Measurements from ENCODE around the gene COMMD6.

Gene COMMD6

DNA sequence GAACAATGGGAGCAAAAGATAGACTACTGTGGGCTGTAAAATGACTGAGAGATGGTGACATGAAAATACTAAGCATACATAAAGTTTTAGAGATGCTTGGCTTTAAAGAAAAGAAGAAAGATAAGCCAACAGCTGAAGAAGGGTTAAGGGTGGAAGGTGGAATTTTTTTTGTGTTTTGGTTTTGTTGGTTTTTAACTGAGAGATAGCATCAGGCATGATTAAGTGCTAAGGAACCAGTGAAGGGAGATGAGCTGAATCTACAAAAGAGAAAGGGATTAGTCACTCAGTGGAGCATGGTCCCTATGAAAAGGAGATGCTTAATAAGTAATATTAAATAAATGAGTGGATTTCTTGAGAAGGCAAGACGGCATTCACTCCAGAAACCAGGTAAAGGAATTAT lies 43.1 kb downstream of the COMMD6 start:
- peak; percentile 49 for DNase-seq (ENCODE audit: low read depth)

DNA sequence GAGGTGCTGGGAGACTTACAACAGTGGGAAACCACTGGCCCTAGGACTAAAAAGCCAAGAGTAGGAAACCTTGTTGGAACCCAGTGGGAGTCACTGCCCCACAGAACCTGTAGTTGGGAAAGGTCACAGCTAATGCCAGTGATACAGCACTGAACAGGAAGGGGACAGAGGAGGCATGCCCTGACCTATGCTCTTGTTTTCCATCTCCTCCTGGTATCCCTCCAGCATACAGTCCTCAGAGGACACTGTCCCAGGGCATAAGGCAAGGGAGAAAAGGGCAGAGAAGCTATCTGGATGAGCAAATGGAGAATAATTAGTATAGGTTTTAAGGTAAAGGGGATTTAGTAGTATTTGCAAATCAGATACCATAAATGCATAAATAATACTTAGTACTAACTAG lies 44.5 kb downstream of the COMMD6 start:
- no peak overlapping the region for H3K4me3 ChIP-seq (ENCODE audit: low read depth, low read length)
- DNase-seq (ENCODE audit: low read depth), result no peak
- TF ChIP-seq, protein P1, sequence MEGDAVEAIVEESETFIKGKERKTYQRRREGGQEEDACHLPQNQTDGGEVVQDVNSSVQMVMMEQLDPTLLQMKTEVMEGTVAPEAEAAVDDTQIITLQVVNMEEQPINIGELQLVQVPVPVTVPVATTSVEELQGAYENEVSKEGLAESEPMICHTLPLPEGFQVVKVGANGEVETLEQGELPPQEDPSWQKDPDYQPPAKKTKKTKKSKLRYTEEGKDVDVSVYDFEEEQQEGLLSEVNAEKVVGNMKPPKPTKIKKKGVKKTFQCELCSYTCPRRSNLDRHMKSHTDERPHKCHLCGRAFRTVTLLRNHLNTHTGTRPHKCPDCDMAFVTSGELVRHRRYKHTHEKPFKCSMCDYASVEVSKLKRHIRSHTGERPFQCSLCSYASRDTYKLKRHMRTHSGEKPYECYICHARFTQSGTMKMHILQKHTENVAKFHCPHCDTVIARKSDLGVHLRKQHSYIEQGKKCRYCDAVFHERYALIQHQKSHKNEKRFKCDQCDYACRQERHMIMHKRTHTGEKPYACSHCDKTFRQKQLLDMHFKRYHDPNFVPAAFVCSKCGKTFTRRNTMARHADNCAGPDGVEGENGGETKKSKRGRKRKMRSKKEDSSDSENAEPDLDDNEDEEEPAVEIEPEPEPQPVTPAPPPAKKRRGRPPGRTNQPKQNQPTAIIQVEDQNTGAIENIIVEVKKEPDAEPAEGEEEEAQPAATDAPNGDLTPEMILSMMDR (conservative IDR thresholded peaks at IDR 0.05; ENCODE audit: low read depth, low read length), result no peak

More for the DNA sequence above, 43.1 kb downstream of the COMMD6 start:
- TF ChIP-seq, protein P1 (conservative IDR thresholded peaks at IDR 0.05; ENCODE audit: low read depth, low read length), result no peak
- H3K4me3 ChIP-seq (ENCODE audit: low read depth, low read length), result no peak overlapping the region

DNA sequence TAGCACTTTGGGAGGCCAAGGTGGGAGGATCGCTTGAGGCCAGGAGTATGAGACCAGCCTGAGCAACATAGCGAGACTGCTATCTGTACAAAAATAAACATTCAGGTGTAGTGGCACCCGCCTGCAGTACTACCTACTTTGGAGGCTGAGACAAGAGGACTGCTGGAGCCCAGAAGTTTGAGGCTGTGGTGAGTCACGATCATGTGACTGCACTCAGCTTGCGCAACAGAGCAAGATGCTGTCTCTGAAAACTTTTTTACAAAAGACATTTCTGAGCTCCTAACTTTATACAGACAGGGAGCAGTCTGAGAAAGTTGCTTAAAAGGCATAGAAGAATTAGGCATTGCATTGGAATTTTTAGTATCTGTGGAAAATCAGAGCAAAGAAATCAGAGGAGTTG lies 45.3 kb downstream of the COMMD6 start:
- DNase-seq (ENCODE audit: low read depth), result peak; percentile 60
- TF ChIP-seq, protein P1 (conservative IDR thresholded peaks at IDR 0.05; ENCODE audit: low read depth, low read length), result no peak
- H3K4me3 ChIP-seq (ENCODE audit: low read depth, low read length), result no peak overlapping the region

DNA sequence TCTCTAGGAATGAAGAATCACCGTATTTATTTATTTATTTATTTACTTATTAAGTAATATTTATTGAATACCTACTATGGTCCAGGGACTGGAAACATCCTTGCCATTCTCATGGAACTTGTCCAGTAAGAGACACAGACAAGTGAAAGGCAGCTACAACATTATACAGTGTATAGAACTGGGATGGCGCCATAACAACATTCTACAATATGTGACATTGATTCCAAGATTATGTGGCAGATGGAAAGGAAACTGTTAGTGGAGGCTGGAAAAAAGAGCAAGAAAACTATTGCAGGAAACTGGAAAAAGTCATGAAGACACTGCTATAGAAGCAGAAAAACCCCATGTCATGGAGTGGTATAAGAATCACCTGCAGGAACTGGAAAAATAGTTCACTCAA lies 46.3 kb downstream of the COMMD6 start:
- TF ChIP-seq, protein P1 (conservative IDR thresholded peaks at IDR 0.05; ENCODE audit: low read depth, low read length), result no peak
- DNase-seq (ENCODE audit: low read depth), result no peak
- no peak overlapping the region for H3K4me3 ChIP-seq (ENCODE audit: low read depth, low read length)

DNA sequence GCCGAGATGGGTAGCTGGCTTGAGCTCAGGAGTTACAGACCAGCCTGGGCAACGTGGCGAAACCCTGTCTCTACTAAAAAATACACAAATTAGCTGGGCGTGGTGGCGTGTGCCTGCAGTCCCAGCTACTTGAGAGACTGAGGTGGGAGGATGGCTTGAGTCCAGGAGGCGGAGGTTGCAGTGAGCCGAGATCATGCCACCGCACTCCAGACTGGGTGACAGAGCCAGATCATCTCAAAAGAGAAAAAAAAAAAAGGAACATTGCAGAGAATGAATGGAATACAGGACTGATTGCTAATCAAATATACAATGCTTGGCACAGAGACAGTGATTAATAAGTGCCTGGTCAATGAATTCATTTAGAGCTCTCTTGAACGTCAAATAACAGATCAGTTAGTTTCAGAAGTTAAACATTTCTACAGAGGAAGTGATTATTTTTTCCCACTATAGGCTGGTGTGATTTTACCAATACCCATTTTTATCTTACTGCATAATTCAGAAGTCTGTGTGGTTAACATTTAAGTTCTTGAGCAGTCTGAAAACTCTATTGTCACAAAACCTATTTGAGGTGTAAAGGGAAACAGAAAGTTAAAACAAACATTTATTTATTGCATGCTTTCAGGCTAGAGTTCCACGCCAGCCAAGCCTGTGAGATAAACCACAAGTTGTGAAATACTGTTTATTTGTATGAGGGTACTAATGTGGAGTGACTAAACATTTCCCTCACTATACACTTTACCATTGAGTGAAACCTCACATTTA lies 48.0 kb downstream of the COMMD6 start:
- H3K4me3 ChIP-seq (ENCODE audit: low read depth, low read length), result no peak overlapping the region
- DNase-seq (ENCODE audit: low read depth), result peak; percentile 86
- TF ChIP-seq, protein P1 (conservative IDR thresholded peaks at IDR 0.05; ENCODE audit: low read depth, low read length), result no peak

DNA sequence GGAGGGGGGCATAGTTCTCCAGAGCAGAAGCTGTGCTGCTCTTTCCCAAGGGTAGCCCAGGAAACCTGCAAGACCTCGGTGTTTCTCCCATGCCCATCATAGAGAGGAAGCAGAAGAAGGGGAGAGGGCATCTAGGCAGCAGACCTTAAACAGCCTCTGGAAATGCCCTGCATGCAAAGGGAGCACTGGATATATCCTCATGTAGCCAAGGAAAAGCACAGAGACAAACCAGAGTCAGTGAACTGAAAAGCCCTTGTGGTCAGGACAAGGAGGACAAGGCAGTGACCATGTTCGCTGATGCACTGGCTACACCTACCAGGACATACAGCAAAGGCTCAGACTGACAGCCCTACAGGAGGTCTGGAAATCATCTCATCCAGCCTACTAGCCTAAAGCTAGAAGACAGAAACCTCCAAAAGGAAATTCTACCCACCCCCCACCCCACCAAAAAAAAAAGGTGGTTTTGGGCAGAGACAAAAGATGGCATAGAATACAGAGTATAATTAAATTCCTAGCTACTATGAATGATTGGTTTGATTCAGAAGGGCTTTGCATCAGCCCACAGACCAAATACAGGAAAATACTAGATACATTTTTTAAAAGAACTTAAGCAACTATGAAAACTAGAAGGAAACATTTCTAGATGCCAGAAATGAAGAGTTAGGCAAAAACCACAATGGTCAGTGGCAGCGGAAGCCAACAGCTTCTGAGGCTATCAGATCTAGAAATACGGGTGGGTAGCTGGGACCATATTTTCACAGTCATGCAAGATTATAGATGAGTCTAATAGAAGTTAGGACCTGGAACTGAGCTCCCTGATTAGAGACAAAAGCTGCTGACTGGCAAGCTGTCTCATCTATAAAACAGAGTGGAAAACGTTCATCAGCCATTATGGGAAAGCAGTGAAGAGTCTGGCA lies 51.2 kb downstream of the COMMD6 start:
- TF ChIP-seq, protein P1 (conservative IDR thresholded peaks at IDR 0.05; ENCODE audit: low read depth, low read length), result no peak
- H3K4me3 ChIP-seq (ENCODE audit: low read depth, low read length), result no peak overlapping the region
- DNase-seq (ENCODE audit: low read depth), result no peak

Data from choroid plexus epithelial cell (primary cell).